HCT116 (cell line): ENCODE data around the gene NKPD1. TPM values are rescaled to one million over a fixed set of nuclear protein-coding genes. Genes with fewer than 3 reads are reported as not detected.

Source experiments
- ATAC-seq: fragments of 200-7000 bp; cut with Tn5 transposase; 2 replicates; pipeline ENCODE4 v1.9.1; 2020; ENCODE audit warnings: mild to moderate bottlenecking, moderate library complexity
- BruUV-seq: library from RNA; stranded (reverse); fragments of 400-500 nt; replicated peaks from 2 replicates; lab custom pipeline; 2021; lab: Mats Ljungman, UMichigan
- CTCF ChIA-PET: fragments of 300-600 bp; sonication (Branson Sonifier 250); formaldehyde crosslinking; loops from one replicate; lab custom pipeline; 2021; ENCODE audit warnings: antibody characterized with exemption; lab: Charles Lee
- POLR2A ChIA-PET: fragments of 300-600, 350-600 bp; sonication (Branson Sonifier 250); formaldehyde crosslinking; loops from one replicate; lab custom pipeline; 2021; ENCODE audit warnings: antibody characterized with exemption; lab: Charles Lee
- RAD21 ChIA-PET, 2 experiments: fragments of 300-600 bp; sonication (Branson Sonifier 250); formaldehyde crosslinking; loops; one replicate each; lab custom pipeline; 2023; ENCODE audit warnings: low total read pairs in 2 of 2; ENCODE audit not compliant: uncharacterized antibody in 2 of 2, unreplicated experiment in 2 of 2, low non-redundant PET in 1 of 2; lab: Charles Lee
- DNase-seq: peaks from one replicate; pipeline ENCODE4 v3.0.0-alpha.2; 2010; ENCODE audit warnings: low read depth, low spot score
- H2AFZ ChIP-seq: fragments of 200-600 bp; shearing (Covaris generic), sonication (generic); 2 replicates; pipeline ENCODE4 v1.6.1; 2017; ENCODE audit warnings: low read depth, mixed run types, mixed read lengths, antibody characterized with exemption, low read length; ENCODE audit not compliant: poor library complexity, severe bottlenecking
- H3K27ac ChIP-seq: 2 replicates; pipeline ENCODE4 v1.5.1; 2012; ENCODE audit warnings: low read depth, low read length
- H3K27me3 ChIP-seq: fragments of 200-600 bp; sonication (generic); 2 replicates; pipeline ENCODE4 v1.6.1; 2016; ENCODE audit warnings: mixed run types, low read length, mixed read lengths; ENCODE audit not compliant: insufficient read depth
- H3K36me3 ChIP-seq, 2 experiments: fragments of 200-500 bp in 1 of 2; fragments of 200-600 bp in 1 of 2; sonication (Bioruptor generic) in 1 of 2; sonication (generic) in 1 of 2; 2 replicates each; pipeline versions ENCODE4 v1.5.1 to v1.6.1; 2014 to 2016; ENCODE audit warnings: low read length in 2 of 2, inconsistent platforms in 1 of 2, mixed read lengths in 1 of 2, mixed run types in 1 of 2; ENCODE audit not compliant: insufficient read depth in 2 of 2, control insufficient read depth in 1 of 2
- H3K4me1 ChIP-seq, 2 experiments: fragments of 200-600 bp in 1 of 2; sonication (generic) in 1 of 2; 2 replicates each; pipeline versions ENCODE4 v1.5.1 to v1.6.1; 2012 to 2017; ENCODE audit warnings: low read length in 2 of 2, inconsistent platforms in 1 of 2, mild to moderate bottlenecking in 1 of 2, mixed read lengths in 1 of 2, mixed run types in 1 of 2, moderate library complexity in 1 of 2; ENCODE audit not compliant: insufficient read depth in 2 of 2, control insufficient read depth in 1 of 2
- H3K4me2 ChIP-seq: fragments of 200-600 bp; sonication (generic); 2 replicates; pipeline ENCODE4 v1.6.1; 2017; ENCODE audit warnings: mixed run types, low read length, mixed read lengths
- H3K4me3 ChIP-seq, 2 experiments: fragments of 200-600 bp in 1 of 2; sonication (generic) in 1 of 2; replicated peaks in 1 of 2; 2 replicates each; pipeline ENCODE4 v1.5.1; 2011 to 2016; ENCODE audit warnings: low read length in 2 of 2, control low read depth in 1 of 2, low read depth in 1 of 2, mild to moderate bottlenecking in 1 of 2, mixed read lengths in 1 of 2, mixed run types in 1 of 2
- H3K79me2 ChIP-seq: fragments of 200-600 bp; sonication (generic); 2 replicates; pipeline ENCODE4 v1.6.1; 2017; ENCODE audit warnings: mild to moderate bottlenecking, mixed run types, low read length, moderate library complexity, mixed read lengths; ENCODE audit not compliant: insufficient read depth
- H3K9ac ChIP-seq: fragments of 200-600 bp; sonication (generic); 2 replicates; pipeline ENCODE4 v1.6.1; 2016; ENCODE audit warnings: low read length, mixed read lengths
- H3K9me2 ChIP-seq: fragments of 200-600 bp; sonication (generic), shearing (Covaris generic); 2 replicates; pipeline ENCODE4 v1.6.1; 2017; ENCODE audit warnings: mixed run types, mild to moderate bottlenecking, moderate library complexity; ENCODE audit not compliant: insufficient read depth
- H3K9me3 ChIP-seq, 2 experiments: fragments of 200-500 bp in 1 of 2; fragments of 200-600 bp in 1 of 2; sonication (Bioruptor generic) in 1 of 2; sonication (generic) in 1 of 2; 2 replicates each; pipeline ENCODE4 v1.6.1; 2014 to 2017; ENCODE audit warnings: low read length in 2 of 2, mixed read lengths in 2 of 2, inconsistent platforms in 1 of 2, low read depth in 1 of 2, mild to moderate bottlenecking in 1 of 2, mixed run types in 1 of 2, moderate library complexity in 1 of 2; ENCODE audit not compliant: control insufficient read depth in 1 of 2, insufficient read depth in 1 of 2
- H4K20me1 ChIP-seq: fragments of 200-600 bp; sonication (generic), shearing (Covaris generic); 2 replicates; pipeline ENCODE4 v1.6.1; 2017; ENCODE audit warnings: mixed run types, mild to moderate bottlenecking, moderate library complexity; ENCODE audit not compliant: insufficient read depth
- ATF3 ChIP-seq: IDR thresholded peaks from 2 replicates; pipeline ENCODE4 v1.6.1; 2012
- CBX3 ChIP-seq: IDR thresholded peaks from 2 replicates; pipeline ENCODE4 v1.6.1; 2012; ENCODE audit warnings: low read depth
- CTCF ChIP-seq, 3 experiments: fragments of 200-600 bp in 1 of 3; sonication (generic) in 1 of 3; IDR thresholded peaks in 2 of 3; conservative IDR thresholded peaks in 1 of 3; 2 replicates each; pipeline ENCODE4 v1.5.1; 2012 to 2017; ENCODE audit warnings: low read depth in 2 of 3, low read length in 2 of 3, antibody characterized with exemption in 1 of 3, borderline replicate concordance in 1 of 3, control low read depth in 1 of 3, mild to moderate bottlenecking in 1 of 3, mixed read lengths in 1 of 3, mixed run types in 1 of 3, moderate library complexity in 1 of 3; ENCODE audit not compliant: insufficient read depth in 1 of 3
- EGR1 ChIP-seq: IDR thresholded peaks from 2 replicates; pipeline ENCODE4 v1.6.1; 2012; ENCODE audit warnings: low read depth
- EZH2 ChIP-seq: fragments of 200-600 bp; sonication (generic); IDR thresholded peaks from 2 replicates; pipeline ENCODE4 v1.6.1; 2017; ENCODE audit warnings: antibody characterized with exemption, mixed run types
- EZH2phosphoT487 ChIP-seq: fragments of 200-600 bp; IDR thresholded peaks from 2 replicates; pipeline ENCODE4 v1.6.1; 2018; ENCODE audit warnings: antibody characterized with exemption, borderline replicate concordance
- FOSL1 ChIP-seq: IDR thresholded peaks from 2 replicates; pipeline ENCODE4 v1.6.1; 2012; ENCODE audit warnings: low read depth
- MAX ChIP-seq: IDR thresholded peaks from 2 replicates; pipeline ENCODE4 v1.6.1; 2012
- POLR2A ChIP-seq: IDR thresholded peaks from 2 replicates; pipeline ENCODE4 v1.7.0; 2011; ENCODE audit warnings: borderline replicate concordance; ENCODE audit not compliant: insufficient read depth, insufficient read length; ENCODE audit errors: extremely low read depth
- POLR2AphosphoS5 ChIP-seq: IDR thresholded peaks from 2 replicates; pipeline ENCODE4 v1.6.1; 2011; ENCODE audit warnings: mild to moderate bottlenecking, low read depth, low read length, moderate library complexity
- SIN3A ChIP-seq: IDR thresholded peaks from 2 replicates; pipeline ENCODE4 v1.6.1; 2012; ENCODE audit warnings: low read depth
- SP1 ChIP-seq: IDR thresholded peaks from 2 replicates; pipeline ENCODE4 v1.6.1; 2012; ENCODE audit warnings: low read depth
- SRF ChIP-seq: IDR thresholded peaks from 2 replicates; pipeline ENCODE4 v1.6.1; 2012; ENCODE audit warnings: low read depth
- TCF7L2 ChIP-seq: IDR thresholded peaks from 2 replicates; pipeline ENCODE4 v1.7.0; 2011; ENCODE audit warnings: borderline replicate concordance, inconsistent platforms; ENCODE audit not compliant: insufficient read depth, insufficient read length; ENCODE audit errors: extremely low read depth
- YY1 ChIP-seq: IDR thresholded peaks from 2 replicates; pipeline ENCODE4 v1.6.1; 2011; ENCODE audit warnings: low read length, low read depth, moderate library complexity, mild to moderate bottlenecking; ENCODE audit not compliant: insufficient replicate concordance; ENCODE audit errors: extremely low read depth
- ZFX ChIP-seq: fragments of 450-650 bp; IDR thresholded peaks from 2 replicates; pipeline ENCODE4 v1.6.1; 2017
- ZNF274 ChIP-seq: fragments of 200-500 bp; sonication (Bioruptor generic); IDR thresholded peaks from 2 replicates; pipeline ENCODE4 v1.6.1; 2014; ENCODE audit warnings: mild to moderate bottlenecking, low read depth, low read length, inconsistent platforms
- intact Hi-C: fragments of 100-400 bp; cut with micrococcal nuclease; formaldehyde crosslinking; loops from 2 replicates; pipeline ENCODE4 v1.10.0; 2022
- total RNA-seq: library from RNA; stranded (reverse); gene quantifications from one replicate; pipeline ENCODE4 v1.2.1, GENCODE V29; 2021; ENCODE audit not compliant: unreplicated experiment

The NKPD1 gene
- total RNA-seq, 1 experiment from 2014 or later = 0.64 TPM

- no peak overlapping the region for H3K4me2 ChIP-seq
- no peaks in the 10 kb centered on the region for H3K9me3 ChIP-seq
- intact Hi-C loops = no loop called here
- no peak overlapping the region for H2AFZ ChIP-seq
- no peak overlapping the region for H3K27ac ChIP-seq
- H3K4me1 ChIP-seq = peaks cover 3 to 12% of the 10 kb centered on the region in 2 experiments
- H4K20me1 ChIP-seq = no peaks in the 10 kb centered on the region
- H3K79me2 ChIP-seq = peaks cover 60% of the 10 kb centered on the region
- DNase-seq (no peak), ATAC-seq (no peak)
- POLR2A ChIA-PET = no interaction called here
- H3K36me3 ChIP-seq = no peaks in the 10 kb centered on the region
- no peak overlapping the region for H3K9ac ChIP-seq
- BruUV-seq = no TSS peak
- H3K4me3 ChIP-seq = no peak overlapping the region
- TF ChIP-seq EGR1 (no peak), YY1 (no peak), ZNF274 (no peak), ZFX (no peak), POLR2A (no peak), CBX3 (no peak), EZH2phosphoT487 (no peak), POLR2AphosphoS5 (no peak), FOSL1 (no peak)
- CTCF ChIA-PET = interaction anchor here (0.6 to 2.3 kb wide), 5 partner anchors 14 to 108 kb away, joined by 3 to 9 read pairs (median 4); partner anchors contain the start of gene PPP1R37
- H3K9me2 ChIP-seq = no peaks in the 10 kb centered on the region
- RAD21 ChIA-PET = no interaction called here
- H3K27me3 ChIP-seq = no peaks in the 10 kb centered on the region
Observed at GRCh38 chr19:45125360-45125759, 35.4 kb downstream of the NKPD1 start.

- BruUV-seq = no TSS peak
- peaks cover 62% of the 10 kb centered on the region for H3K79me2 ChIP-seq
- H3K27me3 ChIP-seq = no peaks in the 10 kb centered on the region
- peaks cover 0 to 4% of the 10 kb centered on the region in 2 experiments; a peak in 3 of 4 replicates for H3K4me1 ChIP-seq
- ChIA-PET RAD21 (no interaction called here), CTCF (interaction anchor here (1.7 kb wide), 1 partner anchor 107 kb away, joined by 4 read pairs; no protein-coding TSS in a partner anchor), POLR2A (no interaction called here)
- no peaks in the 10 kb centered on the region for H3K9me2 ChIP-seq
- H3K4me2 ChIP-seq = no peak overlapping the region
- no peaks in the 10 kb centered on the region for H3K36me3 ChIP-seq
- H4K20me1 ChIP-seq = no peaks in the 10 kb centered on the region
- ATAC-seq = no peak
- no peaks in the 10 kb centered on the region for H3K9me3 ChIP-seq
- DNase-seq = no peak
- no peak overlapping the region for H2AFZ ChIP-seq
- H3K4me3 ChIP-seq = no peak overlapping the region
- intact Hi-C loops = no loop called here
- H3K9ac ChIP-seq = no peak overlapping the region
- H3K27ac ChIP-seq = no peak overlapping the region
- TF ChIP-seq SP1 (no peak), POLR2A (no peak), ATF3 (no peak), MAX (no peak), SRF (no peak), TCF7L2 (no peak), EZH2 (no peak), ZFX (no peak), POLR2AphosphoS5 (no peak), CTCF (IDR thresholded peaks at IDR 0.05 in 2 of 3, conservative IDR thresholded peaks at IDR 0.05 in 1 of 3; ENCODE audit: borderline replicate concordance in 1 of 3, insufficient read depth in 1 of 3, low read depth in 2 of 3, low read length in 2 of 3) (no peak), EGR1 (no peak), SIN3A (no peak), CBX3 (no peak), FOSL1 (no peak)
Observed at GRCh38 chr19:45124021-45124420, 36.8 kb downstream of the NKPD1 start.
